Thyroid gland (tissue), 4 donors: ENCODE measurements around the gene SP3.

ENCODE experiments used
- POLR2A ChIP-seq, 2 donors: fragments of 450-650 bp; IDR thresholded peaks; one replicate each; pipeline ENCODE4 v1.6.1; 2017; ENCODE audit warnings: antibody characterized with exemption in 2 of 2, mild to moderate bottlenecking in 2 of 2, moderate library complexity in 1 of 2
- TF ChIP-seq, protein P1 (sequence below), 6 experiments: fragments of 200-600 bp in 3 of 6; fragments of 450-650 bp in 3 of 6; sonication (generic) in 3 of 6; IDR thresholded peaks; one replicate each; pipeline ENCODE4 v1.5.1; 2016 to 2019; ENCODE audit warnings: antibody characterized with exemption in 6 of 6, mild to moderate bottlenecking in 2 of 6, inconsistent platforms in 1 of 6, moderate library complexity in 1 of 6

DNA sequence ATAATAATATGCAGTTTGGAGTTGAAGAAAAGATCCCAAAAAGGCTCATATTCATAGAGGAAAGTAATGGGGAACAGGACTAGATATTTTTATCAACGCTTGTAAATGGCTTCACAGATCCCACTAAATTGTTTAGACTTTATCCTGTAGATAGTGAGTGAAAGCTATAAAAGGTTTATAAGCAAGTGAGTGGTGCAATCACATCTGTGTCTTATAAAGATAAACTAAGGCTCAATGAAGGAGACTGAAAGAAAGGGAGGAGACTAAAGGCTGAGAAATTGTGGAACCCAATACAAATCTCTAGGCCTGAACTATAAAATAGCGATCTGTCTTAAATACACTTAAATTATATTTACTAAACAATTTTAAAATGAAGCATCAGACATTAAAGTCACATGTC lies 7.7 kb downstream of the SP3 start:
- TF ChIP-seq, protein P1, sequence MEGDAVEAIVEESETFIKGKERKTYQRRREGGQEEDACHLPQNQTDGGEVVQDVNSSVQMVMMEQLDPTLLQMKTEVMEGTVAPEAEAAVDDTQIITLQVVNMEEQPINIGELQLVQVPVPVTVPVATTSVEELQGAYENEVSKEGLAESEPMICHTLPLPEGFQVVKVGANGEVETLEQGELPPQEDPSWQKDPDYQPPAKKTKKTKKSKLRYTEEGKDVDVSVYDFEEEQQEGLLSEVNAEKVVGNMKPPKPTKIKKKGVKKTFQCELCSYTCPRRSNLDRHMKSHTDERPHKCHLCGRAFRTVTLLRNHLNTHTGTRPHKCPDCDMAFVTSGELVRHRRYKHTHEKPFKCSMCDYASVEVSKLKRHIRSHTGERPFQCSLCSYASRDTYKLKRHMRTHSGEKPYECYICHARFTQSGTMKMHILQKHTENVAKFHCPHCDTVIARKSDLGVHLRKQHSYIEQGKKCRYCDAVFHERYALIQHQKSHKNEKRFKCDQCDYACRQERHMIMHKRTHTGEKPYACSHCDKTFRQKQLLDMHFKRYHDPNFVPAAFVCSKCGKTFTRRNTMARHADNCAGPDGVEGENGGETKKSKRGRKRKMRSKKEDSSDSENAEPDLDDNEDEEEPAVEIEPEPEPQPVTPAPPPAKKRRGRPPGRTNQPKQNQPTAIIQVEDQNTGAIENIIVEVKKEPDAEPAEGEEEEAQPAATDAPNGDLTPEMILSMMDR (IDR thresholded peaks at IDR 0.05), result no peak
- TF ChIP-seq POLR2A (IDR thresholded peaks at IDR 0.05), result no peak
